ENCODE measurements around the gene MXI1.

MXI1 gene

GRCh38 chr10:110207011-110207804, at the start of gene MXI1:
TSS of gene MXI1 (plus strand) at chr10:110207605. CDS start at chr10:110207809, 204 bp downstream.
- peak; percentile 46 for DNase-seq

- DNase-seq, result no peak
Observed at GRCh38 chr10:110158051-110159005, 49.1 kb upstream of the MXI1 start.

GRCh38 chr10:110160081-110160480, 47.3 kb upstream of the MXI1 start:
- DNase-seq, result no peak

- DNase-seq, result no peak
Observed at GRCh38 chr10:110160522-110160921, 46.9 kb upstream of the MXI1 start.

- no peak for DNase-seq
Observed at GRCh38 chr10:110162741-110163145, 44.7 kb upstream of the MXI1 start.

- DNase-seq, result no peak
Observed at GRCh38 chr10:110163192-110163773, 44.1 kb upstream of the MXI1 start.

GRCh38 chr10:110163841-110164240, 43.6 kb upstream of the MXI1 start:
- DNase-seq, result no peak

GRCh38 chr10:110165239-110165638, 42.2 kb upstream of the MXI1 start:
- peak; percentile 29 for DNase-seq

- no peak for DNase-seq
Observed at GRCh38 chr10:110167149-110167548, 40.3 kb upstream of the MXI1 start.

- DNase-seq, result peak; percentile 10
Observed at GRCh38 chr10:110168601-110169481, 38.6 kb upstream of the MXI1 start.

GRCh38 chr10:110169586-110169985, 37.8 kb upstream of the MXI1 start:
- no peak for DNase-seq

- DNase-seq, result no peak
Observed at GRCh38 chr10:110170142-110170971, 37.0 kb upstream of the MXI1 start.

- DNase-seq, result no peak
Observed at GRCh38 chr10:110171032-110171431, 36.4 kb upstream of the MXI1 start.

- no peak for DNase-seq
Observed at GRCh38 chr10:110172155-110172554, 35.2 kb upstream of the MXI1 start.

GRCh38 chr10:110174201-110174600, 33.2 kb upstream of the MXI1 start:
- DNase-seq, result no peak

- no peak for DNase-seq
Observed at GRCh38 chr10:110174816-110175215, 32.6 kb upstream of the MXI1 start.

- DNase-seq, result no peak
Observed at GRCh38 chr10:110175406-110175805, 32.0 kb upstream of the MXI1 start.

GRCh38 chr10:110176141-110177030, 31.0 kb upstream of the MXI1 start:
- DNase-seq, result no peak

- no peak for DNase-seq
Observed at GRCh38 chr10:110179220-110179619, 28.2 kb upstream of the MXI1 start.

- no peak for DNase-seq
Observed at GRCh38 chr10:110181451-110181850, 26.0 kb upstream of the MXI1 start.
